ENCODE measurements around the gene NOS1.

NOS1 gene

DNA sequence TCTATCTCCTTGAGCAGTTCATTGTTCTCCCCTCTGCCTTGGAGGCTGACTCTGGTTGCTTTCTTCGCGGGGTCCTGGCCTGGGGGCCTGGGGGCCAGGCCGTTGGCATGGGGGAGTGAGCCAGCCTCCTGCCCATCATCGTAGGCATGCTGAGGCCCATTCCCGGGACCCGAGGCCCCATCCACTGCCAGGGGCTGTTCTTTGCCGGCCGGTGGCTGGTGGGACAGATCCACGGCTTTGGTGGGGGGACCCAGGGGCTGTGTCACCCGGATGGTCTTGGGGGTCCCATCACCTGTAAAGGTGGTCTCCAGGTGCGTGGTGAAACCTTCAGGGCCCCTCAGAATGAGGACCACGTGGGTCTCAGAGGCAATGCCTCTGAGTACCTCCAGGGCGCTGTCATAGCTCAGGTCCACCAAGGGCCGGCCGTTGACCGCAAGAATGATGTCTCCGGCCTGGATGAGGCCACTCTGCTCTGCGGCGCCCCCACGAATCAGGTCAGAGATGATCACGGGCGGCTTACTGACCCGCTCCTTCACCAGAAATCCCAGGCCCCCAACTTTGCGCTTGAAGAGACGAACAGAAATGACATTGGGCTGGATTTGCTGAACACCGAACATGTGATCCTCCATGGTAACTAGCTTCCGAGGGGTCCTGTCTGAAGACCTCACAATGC lies 30.8 kb downstream of the NOS1 start:
- no peak for DNase-seq (ENCODE audit: low spot score)

- DNase-seq (ENCODE audit: low spot score), result no peak
These were observed 31.7 kb downstream of the NOS1 start for GRCh38 chr12:117329756-117330155.

DNA sequence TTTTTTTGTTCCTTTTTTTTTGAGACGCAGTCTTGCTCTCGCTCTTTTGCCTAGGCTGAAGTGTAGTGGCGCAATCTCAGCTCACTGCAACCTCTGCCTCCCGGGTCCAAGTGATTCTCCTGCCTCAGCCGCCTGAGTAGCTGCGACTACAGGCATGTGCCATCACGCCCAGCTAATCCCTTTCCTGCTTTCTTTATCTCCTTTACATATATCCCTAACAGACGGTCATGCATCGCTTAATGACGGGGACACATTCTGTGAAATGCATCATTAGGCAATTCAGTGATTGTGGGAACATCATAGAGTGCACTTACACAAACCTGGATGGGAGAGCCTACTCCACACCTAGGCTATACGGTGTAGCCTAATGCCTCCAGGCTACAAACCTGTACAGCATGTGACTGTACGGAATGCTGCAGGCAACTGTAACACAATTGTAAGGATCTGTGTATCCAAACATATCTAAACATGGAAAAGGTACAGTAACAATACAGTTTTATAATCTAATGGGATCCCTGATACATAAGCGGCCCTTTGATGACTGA lies 32.8 kb downstream of the NOS1 start:
- no peak for DNase-seq (ENCODE audit: low spot score)

- no peak for DNase-seq (ENCODE audit: low spot score)
These were observed 39.0 kb downstream of the NOS1 start for GRCh38 chr12:117322428-117322827.

DNA sequence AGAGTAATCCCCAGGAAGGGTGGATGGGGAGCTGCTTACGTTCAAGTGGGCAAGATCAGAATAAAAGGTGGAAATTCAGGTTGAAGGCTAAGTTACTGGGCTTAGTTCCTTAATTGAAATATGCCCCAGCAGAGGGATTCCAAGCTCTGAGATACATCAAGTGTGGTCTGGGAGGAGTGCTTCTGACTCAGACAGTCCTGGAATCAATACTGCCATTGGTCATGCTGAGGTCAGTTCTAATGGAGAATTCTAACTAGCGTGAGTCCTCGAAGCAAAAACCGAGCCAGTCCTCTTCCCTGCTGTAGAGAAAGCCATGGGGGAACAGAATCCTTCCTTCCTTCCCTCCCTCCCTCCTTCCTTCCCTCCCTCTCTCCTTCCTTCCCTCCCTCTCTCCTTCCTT lies 39.9 kb downstream of the NOS1 start:
- no peak for DNase-seq (ENCODE audit: low spot score)

DNA sequence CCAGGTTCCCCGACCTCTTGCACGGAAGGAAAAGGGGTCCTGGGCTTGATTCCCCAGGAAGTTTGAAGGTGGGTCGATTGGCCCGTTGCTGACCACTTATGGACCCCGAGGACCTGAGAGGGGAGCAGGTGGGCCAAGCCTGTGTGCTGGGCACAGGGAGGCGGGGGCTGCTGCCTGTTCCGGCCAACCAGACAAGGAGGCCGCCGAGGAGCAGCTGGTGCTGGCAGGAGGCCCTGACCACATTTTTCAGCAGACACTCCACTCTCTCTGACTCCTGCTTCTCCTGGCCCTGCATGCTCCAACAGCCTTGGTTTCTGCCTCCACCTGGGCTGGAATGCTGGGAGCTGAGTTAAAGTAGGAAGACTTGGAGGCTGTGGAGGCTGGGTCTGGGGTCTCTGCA lies 42.8 kb downstream of the NOS1 start:
- no peak for DNase-seq (ENCODE audit: low spot score)

DNA sequence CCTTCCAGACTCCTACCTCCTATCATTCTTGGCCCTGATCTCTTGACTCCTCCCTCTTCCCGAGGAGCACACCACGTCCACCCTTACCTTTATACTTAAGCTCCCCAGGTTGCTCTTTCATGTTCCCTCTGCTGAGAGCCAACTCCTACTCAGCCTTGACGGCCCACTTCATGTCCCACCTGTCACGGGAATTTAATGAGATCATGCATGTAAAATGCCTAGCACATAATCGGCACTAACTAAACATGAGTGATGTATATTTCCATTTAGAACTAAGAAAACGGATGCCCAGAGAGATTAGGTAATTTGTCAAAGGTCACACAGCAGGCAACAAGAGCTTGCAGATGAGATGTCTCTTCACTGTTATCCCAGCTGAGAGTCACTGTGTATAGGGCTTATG lies 45.1 kb downstream of the NOS1 start:
- DNase-seq (ENCODE audit: low spot score), result no peak

GRCh38 chr12:117313926-117314325 lies 47.5 kb downstream of the NOS1 start:
- no peak for DNase-seq (ENCODE audit: low spot score)

- DNase-seq (ENCODE audit: low spot score), result no peak
These were observed 48.7 kb downstream of the NOS1 start for GRCh38 chr12:117312770-117313169.

DNA sequence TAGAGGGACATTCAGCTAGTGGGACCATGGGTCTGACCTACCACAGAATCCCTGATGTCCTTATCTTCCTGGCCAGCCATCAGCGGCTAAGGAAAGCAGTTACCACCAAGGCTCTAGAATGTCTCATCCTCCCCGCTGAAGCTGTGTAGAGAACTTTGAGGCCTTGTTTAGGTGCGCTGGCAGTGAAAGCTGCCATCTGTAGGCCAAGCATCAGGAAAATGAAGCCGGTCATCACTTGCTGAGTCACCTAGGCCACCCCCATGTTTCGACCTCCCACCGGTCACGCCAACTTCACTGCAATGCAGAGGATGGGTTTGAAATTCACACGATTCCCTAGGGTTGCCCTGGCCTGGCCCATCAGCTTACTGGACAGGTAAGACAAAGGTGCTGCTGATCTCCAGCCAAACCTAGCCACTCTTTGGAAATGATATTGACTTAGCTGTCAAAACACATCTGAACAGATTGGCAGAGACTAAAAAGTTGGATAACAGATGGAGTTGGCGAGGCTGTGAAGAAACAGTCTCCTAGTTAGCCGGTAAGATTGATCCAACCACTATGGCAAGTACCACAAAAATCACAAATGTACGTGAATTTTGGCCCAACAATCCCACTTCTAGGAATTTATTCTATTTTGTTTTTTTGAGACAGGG lies 52.0 kb downstream of the NOS1 start:
- no peak for DNase-seq (ENCODE audit: low spot score)

DNA sequence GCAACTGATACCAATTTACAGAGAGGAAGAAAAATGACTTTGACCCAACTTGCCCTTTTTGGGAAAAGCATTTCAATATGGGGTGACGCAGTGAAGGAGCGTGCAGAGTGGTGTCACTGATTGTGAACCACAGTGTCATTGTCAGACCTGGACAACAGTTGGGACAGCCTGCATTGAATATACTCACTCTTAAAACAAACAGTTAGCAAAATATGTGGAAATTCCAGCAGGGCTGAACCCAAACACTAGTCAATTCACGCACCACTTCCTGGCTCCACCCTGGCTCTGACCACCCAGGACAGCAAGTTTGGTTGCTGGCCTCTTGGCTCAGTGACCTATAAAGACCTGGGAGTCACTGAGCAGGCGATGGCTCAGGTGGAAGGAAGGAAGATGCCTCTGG lies 61.3 kb downstream of the NOS1 start:
- no peak for DNase-seq (ENCODE audit: low spot score)

DNA sequence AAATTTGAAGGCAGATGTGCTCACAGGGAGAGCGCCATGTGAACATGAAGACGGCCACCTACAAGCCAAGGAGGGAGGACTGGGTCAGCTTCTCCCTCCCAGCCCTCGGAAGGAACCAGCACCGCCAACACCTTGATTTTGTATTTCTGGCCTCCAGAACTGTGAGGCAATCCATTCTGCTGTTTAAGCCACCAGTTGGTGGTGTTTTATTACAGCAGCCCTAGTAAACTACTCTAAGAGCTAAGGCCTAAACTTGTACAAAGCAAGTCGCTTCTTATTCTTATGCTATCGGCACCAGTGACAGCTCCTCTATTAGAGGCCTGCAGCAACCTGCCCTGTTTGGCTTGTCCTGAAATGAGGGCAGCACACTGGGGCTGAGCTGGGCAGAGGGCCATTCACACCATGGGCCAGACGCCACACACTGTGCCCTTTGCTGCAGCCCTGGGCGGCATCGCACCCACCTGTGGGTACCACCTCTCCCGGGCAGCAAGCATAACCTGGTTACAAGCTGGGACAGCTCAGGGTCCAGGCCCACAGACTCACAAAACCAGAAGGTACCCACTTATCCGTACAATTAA lies 62.7 kb downstream of the NOS1 start:
- DNase-seq (ENCODE audit: low spot score), result no peak

DNA sequence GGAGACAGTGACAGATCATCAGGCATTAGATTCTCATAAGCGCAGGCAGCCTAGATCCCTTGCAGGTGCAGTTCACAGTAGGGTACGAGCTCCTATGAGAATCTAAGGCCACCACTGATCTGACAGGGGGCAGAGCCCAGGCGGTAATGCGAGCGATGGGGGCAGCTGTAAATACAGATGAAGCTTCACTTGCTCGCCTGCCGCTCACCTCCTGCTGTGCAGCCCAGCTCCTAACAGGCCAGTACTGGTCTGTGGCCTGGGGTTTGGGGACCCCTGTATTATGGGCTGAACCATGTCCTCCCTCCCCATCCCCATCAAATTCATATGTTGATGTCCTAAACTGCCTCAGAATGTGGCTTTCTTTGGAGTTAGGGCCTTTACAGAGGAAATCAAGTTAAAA lies 63.2 kb downstream of the NOS1 start:
- no peak for DNase-seq (ENCODE audit: low spot score)

DNA sequence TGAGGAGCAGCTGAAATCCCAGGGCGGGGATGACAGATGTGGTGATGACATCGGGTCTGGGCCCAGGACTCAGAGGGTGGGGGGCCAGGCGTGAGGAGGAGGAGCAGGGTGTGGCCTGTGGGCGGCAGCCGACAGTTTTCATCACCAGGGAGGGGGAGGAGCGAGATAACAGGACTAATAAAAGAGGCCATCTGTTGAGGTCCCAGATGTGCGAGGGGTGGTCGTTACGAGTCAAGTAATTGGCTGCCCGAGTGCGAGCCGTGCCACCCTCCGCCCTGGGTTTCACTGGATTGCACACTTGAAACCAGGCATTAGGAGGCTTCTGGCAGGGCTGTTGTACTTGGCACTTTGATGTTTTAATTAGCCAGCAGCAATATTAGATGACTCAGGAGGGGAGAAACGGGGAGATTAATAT lies 67.2 kb downstream of the NOS1 start:
- DNase-seq (ENCODE audit: low spot score), result no peak

GRCh38 chr12:117293510-117293909 lies 67.9 kb downstream of the NOS1 start:
- no peak for DNase-seq (ENCODE audit: low spot score)

DNA sequence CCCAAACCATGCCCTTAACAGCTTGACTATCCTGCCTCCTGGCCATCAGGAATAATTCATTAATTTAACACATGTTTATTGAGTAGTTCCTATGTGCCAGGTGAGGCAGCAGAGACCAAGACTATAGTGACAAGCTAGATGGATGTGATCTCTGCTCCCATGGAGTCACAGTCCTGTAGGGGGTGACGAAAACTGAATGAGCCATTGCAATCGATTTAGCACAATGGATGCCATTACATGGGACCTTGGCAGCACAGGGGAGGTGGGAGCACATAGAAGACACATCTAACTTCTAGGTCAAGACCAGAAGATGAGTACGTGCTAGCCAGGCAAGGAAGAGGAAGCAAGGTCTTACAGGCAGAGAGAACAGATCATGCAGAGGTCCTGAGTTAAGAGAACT lies 68.7 kb downstream of the NOS1 start:
- no peak for DNase-seq (ENCODE audit: low spot score)

DNA sequence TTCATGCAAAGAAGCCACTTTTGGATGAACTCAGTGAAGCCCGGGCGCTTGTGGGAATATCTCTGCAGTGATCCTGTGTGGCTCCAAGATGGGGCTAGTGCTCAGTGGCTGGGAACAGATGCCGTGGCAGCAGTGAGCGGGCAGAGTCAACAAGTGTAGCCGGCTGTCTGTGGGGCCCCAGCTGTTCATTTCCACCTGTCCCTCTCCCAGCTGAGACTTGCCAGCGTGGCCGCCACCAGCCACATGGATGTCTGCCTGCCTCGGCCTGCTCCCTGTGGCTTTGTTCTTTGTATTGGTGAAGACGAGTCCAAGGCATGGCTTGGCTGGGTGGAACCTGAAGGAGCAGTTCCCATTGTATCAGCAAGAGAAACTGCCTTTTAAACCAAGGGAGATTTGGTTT lies 77.3 kb downstream of the NOS1 start:
- no peak for DNase-seq (ENCODE audit: low spot score)

DNA sequence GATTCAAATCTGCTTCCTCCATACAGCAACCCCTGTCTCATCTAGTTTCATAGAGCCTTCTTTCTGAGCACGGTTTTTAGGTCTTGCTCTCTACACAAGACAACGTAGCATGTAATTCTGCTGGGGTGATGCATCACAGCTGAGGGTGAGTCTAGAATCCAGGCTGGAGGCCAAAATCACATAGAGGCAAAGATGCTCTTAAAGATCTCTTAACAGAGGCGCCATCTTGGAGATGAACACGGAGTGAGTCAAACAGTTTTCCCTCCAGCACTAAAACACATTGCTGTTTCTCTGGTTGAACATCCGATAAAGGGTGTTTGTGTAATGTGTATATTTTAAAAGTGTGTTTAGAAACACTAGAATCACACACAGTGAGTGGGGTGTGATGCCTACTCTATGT lies 78.9 kb downstream of the NOS1 start:
- DNase-seq (ENCODE audit: low spot score), result no peak

DNA sequence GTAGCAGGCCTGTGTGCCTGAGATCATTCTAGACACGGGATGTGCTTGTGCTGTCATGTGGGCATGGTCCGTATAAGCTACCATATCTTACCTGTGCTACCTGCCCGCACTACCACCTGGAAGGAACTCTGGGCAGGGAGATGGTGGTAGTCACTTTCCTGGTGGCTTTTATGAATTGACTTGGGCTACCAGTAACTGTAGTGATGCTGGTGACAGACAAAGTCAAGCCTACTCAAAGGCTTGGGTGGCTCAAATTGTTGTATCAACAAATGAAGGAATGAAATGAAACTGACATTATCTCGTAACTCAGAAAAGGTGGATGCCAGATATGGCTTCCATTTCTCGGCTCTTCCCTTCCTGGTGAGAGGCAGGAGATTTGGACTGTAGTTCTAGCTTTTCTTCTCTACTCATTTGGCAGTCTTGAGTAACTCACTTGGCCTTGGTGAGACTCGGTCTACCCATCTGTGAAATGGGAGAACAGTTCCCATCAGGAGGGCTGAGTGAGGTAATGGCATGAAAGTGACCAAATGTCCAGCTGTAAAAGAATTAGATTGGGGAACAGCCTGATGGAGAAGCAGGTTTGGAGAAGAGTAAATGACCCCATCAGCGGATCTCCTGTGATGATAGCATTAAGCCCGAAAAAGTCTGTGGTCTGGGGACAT lies 81.3 kb downstream of the NOS1 start:
- no peak for DNase-seq (ENCODE audit: low spot score)

- no peak for DNase-seq (ENCODE audit: low spot score)
These were observed 81.8 kb downstream of the NOS1 start for GRCh38 chr12:117279606-117280005.

GRCh38 chr12:117277875-117278274 lies 83.6 kb downstream of the NOS1 start:
- no peak for DNase-seq (ENCODE audit: low spot score)

- no peak for DNase-seq (ENCODE audit: low spot score)
These were observed 88.3 kb downstream of the NOS1 start for GRCh38 chr12:117273091-117273490.

DNA sequence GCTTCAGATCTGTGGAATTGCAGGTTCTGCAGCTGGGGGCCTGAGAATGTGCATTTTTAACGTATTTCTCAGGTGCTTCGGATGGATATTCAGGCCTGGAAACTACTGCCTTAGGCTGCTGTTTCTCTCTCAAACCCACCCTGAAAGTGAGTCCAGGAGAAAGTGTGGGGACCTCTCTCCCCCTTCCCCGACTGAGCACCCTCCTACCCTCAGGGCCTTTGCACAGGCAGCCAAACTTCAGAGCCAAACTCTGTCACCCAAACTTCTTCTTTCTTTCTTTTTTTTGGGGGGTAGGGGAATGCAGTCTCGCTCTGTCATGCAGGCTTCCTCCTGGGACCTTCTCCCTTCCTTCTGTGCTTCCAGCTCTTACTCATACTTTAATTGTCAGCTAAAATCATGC lies 88.7 kb downstream of the NOS1 start:
- DNase-seq (ENCODE audit: low spot score), result no peak
